Measurements from ENCODE around the gene ACOXL.
A peak's percentile ranks its signal among the peaks of the same experiment; 100 is the strongest.
"Not testable (repeated sequence)": the region's sequence is repeated elsewhere in the genome, so short reads cannot be mapped to it uniquely, and the experiment has no call there.

Gene ACOXL

GRCh38 chr2:110832740-110833139 is 100.4 kb downstream of the ACOXL start:
- no peak for DNase-seq

- no peak for DNase-seq
These were observed 101.9 kb downstream of the ACOXL start for GRCh38 chr2:110834134-110834827.

- no peak for DNase-seq
These were observed 104.3 kb downstream of the ACOXL start for GRCh38 chr2:110836671-110837070.

- DNase-seq, result no peak
These were observed 105.4 kb downstream of the ACOXL start for GRCh38 chr2:110837446-110838409.

- DNase-seq, result no peak
These were observed 106.4 kb downstream of the ACOXL start for GRCh38 chr2:110838657-110839384.

- DNase-seq, result no peak
These were observed 108.1 kb downstream of the ACOXL start for GRCh38 chr2:110840508-110840907.

GRCh38 chr2:110842048-110842447 is 109.7 kb downstream of the ACOXL start:
- no peak for DNase-seq

- DNase-seq, result no peak
These were observed 111.1 kb downstream of the ACOXL start for GRCh38 chr2:110843496-110843895.

- no peak for DNase-seq
These were observed 111.7 kb downstream of the ACOXL start for GRCh38 chr2:110843959-110844510.

GRCh38 chr2:110847651-110848050 is 115.3 kb downstream of the ACOXL start:
- no peak for DNase-seq

- no peak for DNase-seq
These were observed 115.7 kb downstream of the ACOXL start for GRCh38 chr2:110848071-110848470.

- DNase-seq, result no peak
These were observed 116.2 kb downstream of the ACOXL start for GRCh38 chr2:110848519-110849030.

- peak; percentile 50 for DNase-seq
These were observed 119.2 kb downstream of the ACOXL start for GRCh38 chr2:110851531-110851930.

- DNase-seq, result no peak
These were observed 119.7 kb downstream of the ACOXL start for GRCh38 chr2:110852051-110852450.

- DNase-seq, result no peak
These were observed 120.3 kb downstream of the ACOXL start for GRCh38 chr2:110852541-110853263.

GRCh38 chr2:110853516-110853915 is 121.1 kb downstream of the ACOXL start:
- DNase-seq, result no peak

GRCh38 chr2:110853948-110854347 is 121.6 kb downstream of the ACOXL start:
- DNase-seq, result no peak

- DNase-seq, result peak; percentile 52
These were observed 122.1 kb downstream of the ACOXL start for GRCh38 chr2:110854355-110855081.

- not testable (repeated sequence) for DNase-seq
These were observed 123.5 kb downstream of the ACOXL start for GRCh38 chr2:110855841-110856240.

- no peak for DNase-seq
These were observed 125.9 kb downstream of the ACOXL start for GRCh38 chr2:110858135-110858725.
